Astrocyte (in vitro differentiated cells and primary cell): ENCODE data around the gene VDAC1. TPM values are rescaled to one million over a fixed set of nuclear protein-coding genes. Genes with fewer than 3 reads are reported as not detected.

Source experiments
- DNase-seq: peaks from one replicate; pipeline ENCODE4 v3.0.0-alpha.2; 2010; ENCODE audit warnings: low read depth
- FAIRE-seq: peaks from 2 replicates; lab custom pipeline; 2011; peaks lifted over from hg19 to GRCh38; lab: Jason Lieb, UNC
- H2AFZ ChIP-seq: 2 replicates; pipeline ENCODE4 v1.6.0; 2012; ENCODE audit warnings: low read depth, low read length, inconsistent platforms
- H3K27ac ChIP-seq: 2 replicates; pipeline ENCODE4 v1.5.1; 2011; ENCODE audit warnings: low read depth, low read length, inconsistent platforms
- H3K27me3 ChIP-seq: 2 replicates; pipeline ENCODE4 v1.6.0; 2011; ENCODE audit warnings: low read length, inconsistent platforms; ENCODE audit not compliant: insufficient read depth
- H3K36me3 ChIP-seq: 2 replicates; pipeline ENCODE4 v1.5.1; 2011; ENCODE audit warnings: low read length, inconsistent platforms; ENCODE audit not compliant: insufficient read depth
- H3K4me1 ChIP-seq: 2 replicates; pipeline ENCODE4 v1.5.1; 2011; ENCODE audit warnings: low read length, inconsistent platforms; ENCODE audit not compliant: insufficient read depth
- H3K4me2 ChIP-seq: 2 replicates; pipeline ENCODE4 v1.6.0; 2012; ENCODE audit warnings: low read length, inconsistent platforms
- H3K4me3 ChIP-seq: 2 replicates; pipeline ENCODE4 v1.5.1; 2011; ENCODE audit warnings: low read depth, mild to moderate bottlenecking, low read length, inconsistent platforms; ENCODE audit not compliant: insufficient read depth
- H3K79me2 ChIP-seq: 2 replicates; pipeline ENCODE4 v1.6.0; 2012; ENCODE audit warnings: mild to moderate bottlenecking, low read length, inconsistent platforms; ENCODE audit not compliant: insufficient read depth
- H3K9ac ChIP-seq: 2 replicates; pipeline ENCODE4 v1.6.0; 2012; ENCODE audit warnings: mild to moderate bottlenecking, low read length, inconsistent platforms
- H3K9me3 ChIP-seq: 2 replicates; pipeline ENCODE4 v1.5.1; 2012; ENCODE audit warnings: low read depth, mild to moderate bottlenecking, low read length, inconsistent platforms; ENCODE audit not compliant: insufficient read depth
- H4K20me1 ChIP-seq: 2 replicates; pipeline ENCODE4 v1.6.0; 2012; ENCODE audit warnings: low read length, inconsistent platforms; ENCODE audit not compliant: insufficient read depth
- H3K27ac Mint-ChIP-seq: one replicate; pipeline ENCODE4 v1.8.0; 2021; ENCODE audit warnings: mild to moderate bottlenecking, mixed read lengths; ENCODE audit not compliant: unreplicated experiment
- H3K27me3 Mint-ChIP-seq: one replicate; pipeline ENCODE4 v1.8.0; 2021; ENCODE audit warnings: low read depth, mixed read lengths; ENCODE audit not compliant: unreplicated experiment
- H3K36me3 Mint-ChIP-seq: one replicate; pipeline ENCODE4 v1.8.0; 2021; ENCODE audit warnings: low read depth, mixed read lengths; ENCODE audit not compliant: unreplicated experiment
- H3K4me1 Mint-ChIP-seq: one replicate; pipeline ENCODE4 v1.8.0; 2021; ENCODE audit warnings: low read depth, mixed read lengths; ENCODE audit not compliant: unreplicated experiment
- H3K4me3 Mint-ChIP-seq: one replicate; pipeline ENCODE4 v1.8.0; 2021; ENCODE audit warnings: mild to moderate bottlenecking, moderate library complexity, mixed read lengths; ENCODE audit not compliant: unreplicated experiment
- H3K9me3 Mint-ChIP-seq: one replicate; pipeline ENCODE4 v1.8.0; 2021; ENCODE audit warnings: mild to moderate bottlenecking, mixed read lengths; ENCODE audit not compliant: unreplicated experiment
- EZH2 ChIP-seq: IDR thresholded peaks from 2 replicates; pipeline ENCODE4 v1.6.1; 2012; ENCODE audit warnings: mild to moderate bottlenecking, low read length, inconsistent platforms; ENCODE audit not compliant: insufficient read depth
- total RNA-seq: library from RNA; stranded (reverse); gene quantifications from 2 replicates; pipeline ENCODE4 v1.2.1, GENCODE V29; 2021
- TF ChIP-seq, protein P1 (sequence below): IDR thresholded peaks from 2 replicates; pipeline ENCODE4 v1.5.1; 2011; ENCODE audit warnings: low read depth, mild to moderate bottlenecking, inconsistent platforms, low read length, moderate library complexity; ENCODE audit not compliant: insufficient read depth

The VDAC1 gene
- total RNA-seq, 1 donor from 2014 or later, result 364 TPM

DNA sequence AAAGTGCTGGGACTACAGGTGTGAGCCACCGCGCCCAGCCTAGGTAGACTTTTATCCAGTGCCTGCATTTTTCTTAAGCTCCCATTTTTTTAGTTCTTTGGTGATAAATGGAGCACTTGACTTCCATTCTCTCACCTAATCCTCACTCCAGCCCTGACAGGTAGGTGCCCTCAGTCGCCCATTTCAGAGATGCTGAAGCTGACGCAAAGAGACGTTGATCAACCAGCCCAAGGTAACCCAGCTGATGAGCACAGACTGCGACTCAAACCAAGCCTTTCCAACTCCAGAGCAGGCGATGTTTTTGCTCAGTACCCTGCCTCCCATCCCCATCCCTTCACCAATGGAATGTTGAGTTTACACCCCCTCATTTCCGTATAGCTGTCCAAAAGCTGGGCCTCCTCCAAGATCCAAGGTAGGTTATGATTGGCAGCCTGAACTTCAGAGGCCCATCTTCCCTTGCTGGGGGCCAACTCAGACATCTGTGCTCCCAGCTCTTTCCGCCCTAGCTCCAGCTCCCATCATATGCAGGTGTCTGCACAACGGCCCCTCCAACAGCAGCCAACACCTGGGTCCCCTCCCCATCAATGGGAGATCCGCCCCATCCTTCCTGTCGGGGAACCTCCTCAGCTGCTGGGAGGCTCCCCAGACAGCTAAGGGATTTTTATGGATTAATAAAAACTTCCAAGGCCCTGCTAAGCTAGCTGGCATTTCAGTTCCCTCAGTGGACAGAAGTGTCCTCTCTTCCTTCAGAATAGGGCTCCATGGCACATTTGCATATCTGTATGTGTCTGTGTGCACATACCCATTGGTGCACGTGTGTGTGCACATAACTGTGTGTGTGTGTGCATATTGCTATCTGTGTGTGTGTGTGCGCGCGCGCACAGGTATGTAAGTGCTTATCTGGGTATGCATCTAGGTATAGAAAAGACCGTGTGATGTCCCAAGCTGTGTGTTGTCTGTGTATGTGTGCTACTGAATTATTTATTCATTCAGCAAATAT, 39.3 kb upstream of the VDAC1 start:
- H3K36me3 ChIP-seq, result no peaks in the 10 kb centered on the region
- no peaks in the 10 kb centered on the region for H3K4me1 Mint-ChIP-seq
- no peaks in the 10 kb centered on the region for H3K79me2 ChIP-seq
- H3K4me3 Mint-ChIP-seq, result no peak overlapping the region
- no peaks in the 10 kb centered on the region for H3K4me1 ChIP-seq
- no peaks in the 10 kb centered on the region for H4K20me1 ChIP-seq
- H3K4me2 ChIP-seq, result no peak overlapping the region
- no peak overlapping the region for H3K4me3 ChIP-seq
- H3K9me3 Mint-ChIP-seq, result no peaks in the 10 kb centered on the region
- no peak overlapping the region for H3K27ac ChIP-seq
- H2AFZ ChIP-seq, result no peak overlapping the region
- peaks cover 17% of the 10 kb centered on the region for H3K27me3 Mint-ChIP-seq
- DNase-seq (no peak), FAIRE-seq (no peak)
- H3K27me3 ChIP-seq, result no peaks in the 10 kb centered on the region
- H3K27ac Mint-ChIP-seq, result no peak overlapping the region
- H3K9me3 ChIP-seq, result no peaks in the 10 kb centered on the region
- no peak overlapping the region for H3K9ac ChIP-seq
- H3K36me3 Mint-ChIP-seq, result no peaks in the 10 kb centered on the region
- TF ChIP-seq, protein P1, sequence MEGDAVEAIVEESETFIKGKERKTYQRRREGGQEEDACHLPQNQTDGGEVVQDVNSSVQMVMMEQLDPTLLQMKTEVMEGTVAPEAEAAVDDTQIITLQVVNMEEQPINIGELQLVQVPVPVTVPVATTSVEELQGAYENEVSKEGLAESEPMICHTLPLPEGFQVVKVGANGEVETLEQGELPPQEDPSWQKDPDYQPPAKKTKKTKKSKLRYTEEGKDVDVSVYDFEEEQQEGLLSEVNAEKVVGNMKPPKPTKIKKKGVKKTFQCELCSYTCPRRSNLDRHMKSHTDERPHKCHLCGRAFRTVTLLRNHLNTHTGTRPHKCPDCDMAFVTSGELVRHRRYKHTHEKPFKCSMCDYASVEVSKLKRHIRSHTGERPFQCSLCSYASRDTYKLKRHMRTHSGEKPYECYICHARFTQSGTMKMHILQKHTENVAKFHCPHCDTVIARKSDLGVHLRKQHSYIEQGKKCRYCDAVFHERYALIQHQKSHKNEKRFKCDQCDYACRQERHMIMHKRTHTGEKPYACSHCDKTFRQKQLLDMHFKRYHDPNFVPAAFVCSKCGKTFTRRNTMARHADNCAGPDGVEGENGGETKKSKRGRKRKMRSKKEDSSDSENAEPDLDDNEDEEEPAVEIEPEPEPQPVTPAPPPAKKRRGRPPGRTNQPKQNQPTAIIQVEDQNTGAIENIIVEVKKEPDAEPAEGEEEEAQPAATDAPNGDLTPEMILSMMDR, result no peak
- TF ChIP-seq EZH2, result no peak

DNA sequence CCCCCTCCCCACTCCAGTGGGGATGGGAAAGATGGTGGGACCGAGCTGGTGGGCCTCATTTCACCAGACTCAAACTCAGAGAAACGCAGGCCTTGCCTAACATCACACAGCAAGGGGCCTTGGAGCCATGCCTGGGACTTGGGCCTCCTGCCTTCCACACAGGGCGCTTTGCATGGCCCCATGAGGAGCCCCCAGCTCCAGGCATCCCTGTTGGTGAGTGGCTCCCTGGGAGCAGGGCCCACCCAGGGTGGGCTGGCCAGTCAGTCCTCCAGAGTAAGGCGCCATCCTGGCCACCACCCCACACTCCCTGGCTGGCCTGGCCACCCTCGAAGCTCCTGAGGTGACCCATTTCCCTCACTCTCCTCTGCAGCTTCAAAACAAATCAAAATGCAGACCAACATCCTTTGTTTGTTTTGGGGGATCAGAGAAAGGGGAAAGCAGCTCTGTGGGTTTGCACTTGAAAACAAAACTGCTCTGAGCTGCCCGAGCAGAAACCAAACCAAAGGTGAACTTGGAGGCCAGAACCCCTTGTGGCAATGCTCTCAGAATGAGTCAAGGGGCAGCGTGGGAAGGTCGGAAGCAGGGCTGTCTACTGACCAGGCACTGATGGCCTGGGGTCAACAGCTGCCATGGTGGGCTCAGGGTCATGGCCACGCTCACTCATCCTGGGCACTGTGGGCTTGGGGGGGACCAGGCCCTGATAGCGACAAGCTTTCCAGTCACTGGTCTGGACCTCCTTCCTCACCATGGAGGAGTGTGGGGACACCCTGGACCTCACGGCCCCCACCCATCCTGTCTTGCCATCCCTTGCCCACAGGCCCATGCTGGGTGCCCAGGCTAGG, 37.0 kb upstream of the VDAC1 start:
- Histone ChIP-seq H3K4me2 (no peak overlapping the region), H4K20me1 (no peaks in the 10 kb centered on the region), H2AFZ (no peak overlapping the region), H3K36me3 (no peaks in the 10 kb centered on the region), H3K79me2 (no peaks in the 10 kb centered on the region), H3K27me3 (no peaks in the 10 kb centered on the region), H3K9ac (no peak overlapping the region), H3K4me1 (no peaks in the 10 kb centered on the region), H3K9me3 (no peaks in the 10 kb centered on the region), H3K27ac (no peak overlapping the region), H3K4me3 (no peak overlapping the region)
- Mint-ChIP-seq H3K9me3 (no peaks in the 10 kb centered on the region), H3K27me3 (peaks cover 22% of the 10 kb centered on the region), H3K36me3 (no peaks in the 10 kb centered on the region), H3K4me3 (no peak overlapping the region), H3K4me1 (peaks cover 1% of the 10 kb centered on the region), H3K27ac (no peak overlapping the region)
- no peak for FAIRE-seq
- TF ChIP-seq, protein P1, result no peak
- TF ChIP-seq EZH2, result no peak
- DNase-seq, result no peak
